Measurements from ENCODE around the gene ATR.

Gene ATR

DNA sequence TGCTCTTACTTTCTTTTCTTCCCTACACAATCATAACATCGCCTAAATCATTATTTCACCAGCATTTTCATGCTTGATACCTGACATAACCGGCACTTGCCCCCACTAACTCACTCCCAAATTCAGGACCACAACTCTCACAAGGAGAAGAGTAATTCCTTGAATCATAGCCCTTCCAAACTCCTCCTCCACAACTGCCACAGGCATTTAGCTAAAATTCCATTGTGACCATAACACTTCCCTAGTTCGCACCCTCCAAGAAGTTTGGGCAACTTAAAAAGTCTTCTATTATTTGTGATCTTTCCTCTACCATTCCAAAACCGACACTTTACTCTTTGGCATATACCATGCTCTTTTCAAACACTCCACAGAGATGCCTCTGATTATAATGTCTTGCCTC lies 71.3 kb downstream of the ATR start:
- no peak for DNase-seq

DNA sequence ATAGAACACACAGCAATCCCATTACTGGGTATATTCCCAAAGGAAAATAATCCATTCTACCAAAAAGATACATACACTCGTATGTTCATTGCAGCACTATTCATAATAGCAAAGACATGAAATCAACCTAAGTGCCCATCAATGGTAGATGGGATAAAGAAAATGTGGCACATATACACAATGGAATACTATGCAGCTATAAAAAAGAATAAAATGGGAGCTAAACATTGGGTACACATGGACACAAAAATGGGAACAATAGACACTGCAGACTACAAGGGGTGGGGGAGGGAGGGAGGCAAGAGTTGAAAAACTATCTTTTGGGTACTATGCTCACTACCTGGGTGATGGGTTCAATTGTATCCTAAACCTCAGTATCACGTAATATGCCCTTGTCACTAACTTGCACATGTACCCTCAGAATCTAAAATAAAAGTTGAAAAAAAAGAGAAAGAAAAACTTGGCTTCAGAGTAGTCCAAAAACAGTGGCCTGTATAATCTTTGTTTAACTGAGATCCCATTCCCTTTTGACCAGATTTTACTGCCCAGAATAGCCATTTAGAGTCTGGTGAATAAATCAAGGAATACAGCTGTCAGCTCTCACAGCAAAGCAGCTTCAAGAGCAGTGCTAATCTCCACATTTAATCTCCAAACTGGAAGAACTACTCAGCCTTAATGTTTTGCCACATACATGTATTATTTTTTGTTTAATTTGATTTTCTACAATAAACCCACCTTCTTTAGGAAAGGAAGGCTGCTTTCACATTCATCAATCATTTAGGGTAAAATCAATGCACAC lies 76.1 kb downstream of the ATR start:
- no peak for DNase-seq

DNA sequence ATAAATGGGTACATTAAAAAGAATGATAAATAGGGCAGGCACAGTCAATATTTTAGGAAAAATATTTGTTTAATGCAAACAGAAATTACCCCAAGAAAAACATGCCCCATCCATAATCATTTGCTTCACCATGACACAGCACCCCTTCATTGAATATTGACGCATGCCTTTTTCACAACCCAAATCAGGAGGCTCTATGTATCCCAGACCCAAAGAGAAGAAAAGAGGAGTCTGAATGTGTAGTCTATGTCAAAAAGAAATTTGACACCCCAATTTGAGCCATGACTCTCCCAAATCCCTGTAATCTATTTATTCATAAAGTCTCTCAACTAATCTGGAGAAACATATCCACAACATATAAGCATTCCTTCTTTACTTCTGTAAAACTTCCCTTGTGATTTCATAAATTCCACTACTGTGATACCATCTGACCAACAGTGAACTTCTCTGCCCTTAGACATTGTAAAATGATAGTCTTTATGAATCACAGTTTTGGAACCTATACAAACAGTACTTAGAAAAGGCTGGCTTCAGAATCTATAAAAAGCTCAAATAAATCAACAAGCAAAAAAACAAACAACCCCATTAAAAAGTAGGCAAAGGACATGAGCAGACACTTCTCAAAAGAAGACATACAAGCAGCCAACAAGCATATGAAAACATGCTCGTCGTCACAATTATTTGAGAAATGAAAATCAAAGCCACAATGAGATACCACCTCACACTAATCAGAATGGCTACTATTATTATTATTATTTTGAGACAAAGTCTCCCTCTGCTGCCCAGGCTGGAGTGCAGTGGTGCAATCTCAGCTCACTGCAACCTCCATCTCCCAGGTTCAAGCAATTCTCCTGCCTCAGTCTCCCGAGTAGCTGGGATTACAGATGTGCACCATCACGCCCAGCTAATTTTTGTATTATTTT lies 77.3 kb downstream of the ATR start:
- no peak for DNase-seq

DNA sequence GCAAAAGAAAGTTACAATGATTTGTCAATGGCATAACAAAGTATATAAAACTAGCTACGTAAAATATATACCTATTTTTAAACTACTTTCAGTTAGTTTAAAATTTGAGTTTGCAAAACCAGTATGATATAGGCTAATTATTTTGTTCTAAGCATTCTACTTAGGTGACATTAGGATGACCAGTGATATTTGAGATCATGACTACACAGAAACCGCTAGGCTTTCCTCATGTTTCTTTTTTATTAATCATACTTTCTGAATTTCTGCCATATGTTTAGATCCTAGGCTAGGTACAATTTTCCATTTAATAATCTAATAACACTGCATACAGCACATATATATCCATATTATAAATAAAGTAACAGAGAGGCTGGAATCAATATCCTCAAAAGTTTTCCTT lies 78.3 kb downstream of the ATR start:
- no peak for DNase-seq

DNA sequence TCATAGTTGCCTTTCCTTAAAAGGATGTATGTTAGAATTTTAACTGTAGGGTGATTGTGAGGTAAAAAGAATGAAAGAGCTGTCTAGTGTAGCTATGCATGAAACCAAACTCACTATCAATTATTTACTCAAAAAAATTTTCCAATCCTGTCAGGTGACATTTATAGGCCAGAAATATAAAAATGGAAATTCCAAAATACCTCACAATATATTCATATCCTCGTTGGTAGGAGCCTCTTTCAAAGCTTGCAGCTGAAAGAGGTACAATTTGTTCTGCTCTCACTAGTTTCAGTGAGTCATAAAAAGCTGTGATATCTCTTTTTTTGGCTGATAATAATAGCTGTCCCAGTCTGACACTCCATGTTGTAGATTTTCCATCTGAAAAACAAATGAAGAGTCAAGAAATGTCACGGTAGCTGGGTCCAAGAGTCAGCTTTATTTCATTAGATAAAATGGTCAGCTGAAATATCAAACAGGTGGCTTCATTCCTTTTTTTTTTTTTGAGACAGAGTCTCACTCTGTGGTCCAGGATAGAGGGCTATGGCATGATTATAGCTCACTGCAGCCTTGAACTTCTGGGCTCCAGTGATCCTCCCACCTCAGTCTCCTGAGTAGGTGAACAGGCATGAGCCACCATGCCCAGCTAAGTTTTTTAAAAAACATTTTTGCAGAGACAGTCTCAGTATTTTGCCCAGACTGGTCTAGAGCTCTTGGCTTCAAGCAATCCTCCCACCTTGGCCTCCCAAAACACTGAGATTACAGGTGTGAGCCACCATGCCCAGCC lies 79.9 kb downstream of the ATR start:
- DNase-seq, result no peak

DNA sequence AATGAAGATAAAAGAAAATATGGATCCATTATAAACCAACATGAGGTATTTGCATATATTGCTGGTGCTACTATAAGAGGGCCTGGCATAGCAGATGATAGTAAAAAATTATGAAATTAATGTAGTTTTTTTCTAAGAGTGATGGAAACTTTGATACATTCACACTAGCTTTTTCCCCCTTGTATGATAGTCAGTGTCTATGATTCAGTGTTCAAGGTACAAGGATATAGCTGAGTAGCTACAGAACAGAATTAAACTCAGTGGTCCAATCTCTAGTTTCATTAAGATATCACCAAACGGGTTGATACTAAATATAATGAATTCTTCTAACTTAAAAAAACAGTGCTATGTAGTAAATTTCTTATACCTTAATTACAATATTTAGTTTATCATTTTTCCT lies 80.8 kb downstream of the ATR start:
- DNase-seq, result no peak

DNA sequence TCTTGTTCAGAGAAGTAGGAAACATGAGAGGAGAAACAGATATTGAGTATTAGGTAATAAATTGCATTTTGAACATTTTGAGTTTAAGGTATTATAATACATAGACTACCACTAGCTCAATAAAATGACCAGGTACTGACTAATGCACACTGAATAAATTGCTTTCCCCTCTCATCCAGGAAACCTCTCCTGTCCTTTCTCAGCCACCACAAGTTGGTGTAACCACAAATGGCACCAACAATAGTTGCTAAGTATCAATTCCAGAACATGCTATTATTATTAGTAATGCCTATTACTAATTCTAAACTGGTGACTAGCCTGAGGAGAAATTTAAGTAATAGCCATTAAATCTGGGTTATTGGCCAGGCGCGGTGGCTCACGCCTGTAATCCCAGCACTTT lies 83.4 kb downstream of the ATR start:
- no peak for DNase-seq

DNA sequence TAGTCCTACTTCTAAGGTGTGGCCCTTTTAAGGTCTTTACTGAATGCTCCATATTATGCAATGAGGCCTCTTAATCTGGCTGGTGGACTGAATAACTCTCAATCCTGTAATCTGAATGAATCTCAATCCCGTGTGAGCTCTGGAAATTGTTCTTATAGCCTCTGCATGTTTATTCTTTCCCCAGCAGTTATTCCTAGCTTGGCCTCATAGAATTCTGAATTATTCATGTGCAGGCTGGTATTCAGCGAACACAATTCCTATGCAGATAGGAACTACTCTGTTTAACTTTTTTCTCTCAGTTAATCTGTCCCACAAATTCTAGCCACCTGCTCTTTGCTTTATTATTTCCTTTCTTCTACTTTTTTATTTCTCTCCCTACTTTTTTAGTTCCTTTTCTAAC lies 86.3 kb downstream of the ATR start:
- no peak for DNase-seq

DNA sequence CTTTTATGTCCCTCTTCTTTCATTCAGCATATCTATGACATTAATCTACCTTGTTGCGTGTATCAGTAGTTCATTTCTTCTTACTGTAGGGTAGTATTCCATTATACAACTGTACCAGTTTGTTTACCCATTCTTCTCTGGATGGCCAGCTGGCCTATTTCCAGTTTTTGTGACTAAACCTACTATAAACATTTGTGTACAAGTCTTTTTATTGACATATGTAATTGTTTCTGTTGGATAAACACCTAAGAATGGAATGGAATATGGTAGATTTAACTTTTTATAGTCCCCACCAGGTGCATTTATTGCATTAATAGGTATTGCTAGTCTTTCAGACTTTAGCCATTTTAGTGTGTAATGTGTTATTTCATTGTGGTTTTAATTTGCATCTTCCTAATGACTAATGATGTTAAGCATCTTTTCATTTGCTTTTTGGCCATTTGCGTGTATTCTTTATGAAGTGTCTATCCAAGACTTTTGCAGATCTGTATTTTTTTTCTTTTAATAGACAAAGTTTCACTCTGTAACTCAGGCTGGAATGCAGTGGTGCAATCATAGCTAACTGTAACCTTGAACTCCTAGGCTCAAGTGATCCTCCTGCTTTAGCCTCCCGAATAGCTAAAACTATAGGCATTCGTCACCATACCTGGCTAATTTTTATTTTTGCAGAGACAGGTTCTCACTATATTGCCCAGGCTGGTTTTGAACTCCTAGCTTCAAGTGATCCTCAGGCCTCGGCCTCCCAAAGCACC lies 88.8 kb downstream of the ATR start:
- no peak for DNase-seq

DNA sequence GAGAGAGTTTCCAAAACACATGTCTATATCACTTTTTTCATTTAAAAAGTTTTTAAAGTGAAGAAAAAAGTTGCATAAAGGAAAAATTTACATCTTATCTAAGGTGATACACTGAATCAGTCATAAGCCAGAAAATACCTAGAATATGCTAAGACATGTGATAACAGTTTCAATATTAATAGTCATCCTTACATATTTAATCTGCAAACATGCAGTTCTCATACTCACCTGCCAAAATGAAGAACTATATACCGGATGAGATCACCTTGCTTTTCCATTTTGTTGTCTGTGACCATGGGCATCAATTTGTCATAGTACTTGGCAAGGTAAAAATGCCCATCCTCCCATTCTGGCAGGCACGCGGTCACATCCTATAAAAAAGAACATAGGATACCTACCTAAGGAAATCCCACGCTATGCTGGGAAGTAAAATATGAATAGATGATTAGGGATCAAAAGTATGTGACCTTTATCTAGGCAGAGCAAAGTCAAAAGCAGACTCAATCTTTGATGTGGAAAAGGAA lies 93.6 kb downstream of the ATR start:
- DNase-seq, result no peak

DNA sequence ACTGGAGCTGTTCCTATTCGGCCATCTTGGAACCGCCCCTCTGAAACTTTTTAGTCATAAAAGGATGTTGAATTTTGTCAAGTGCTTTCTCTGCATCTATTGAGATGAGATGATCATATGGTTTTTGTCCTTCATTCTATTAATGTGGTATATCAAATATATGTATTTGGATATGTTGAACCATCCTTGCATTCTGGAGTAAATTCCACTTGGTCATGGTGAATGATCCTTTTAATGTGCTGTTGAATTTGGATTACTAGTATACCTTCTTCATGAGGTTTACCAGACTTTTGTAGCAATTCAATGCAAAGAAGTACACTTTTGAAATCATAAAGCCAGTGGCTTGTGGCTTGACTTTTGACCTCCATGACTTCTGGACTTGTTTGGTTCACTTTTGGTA lies 97.3 kb downstream of the ATR start:
- DNase-seq, result no peak

DNA sequence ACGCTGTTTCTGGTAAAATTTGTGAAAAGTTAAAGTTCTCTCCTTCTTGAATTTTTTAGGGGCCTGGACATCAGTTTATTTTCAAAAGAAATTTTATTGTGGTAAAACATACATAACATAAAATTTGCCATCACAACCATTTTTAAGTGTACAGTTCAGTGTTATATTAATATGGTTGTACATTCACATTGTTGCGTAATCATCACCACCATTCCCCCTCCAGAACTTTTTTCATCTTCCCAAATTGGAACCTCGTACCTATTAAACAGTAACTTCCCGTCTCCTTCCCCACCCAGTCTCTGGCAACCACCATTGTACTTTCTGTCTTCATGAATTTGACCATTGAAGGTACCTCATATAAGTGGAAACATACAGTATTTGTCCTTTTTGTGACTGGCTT lies 107.7 kb downstream of the ATR start:
- no peak for DNase-seq

DNA sequence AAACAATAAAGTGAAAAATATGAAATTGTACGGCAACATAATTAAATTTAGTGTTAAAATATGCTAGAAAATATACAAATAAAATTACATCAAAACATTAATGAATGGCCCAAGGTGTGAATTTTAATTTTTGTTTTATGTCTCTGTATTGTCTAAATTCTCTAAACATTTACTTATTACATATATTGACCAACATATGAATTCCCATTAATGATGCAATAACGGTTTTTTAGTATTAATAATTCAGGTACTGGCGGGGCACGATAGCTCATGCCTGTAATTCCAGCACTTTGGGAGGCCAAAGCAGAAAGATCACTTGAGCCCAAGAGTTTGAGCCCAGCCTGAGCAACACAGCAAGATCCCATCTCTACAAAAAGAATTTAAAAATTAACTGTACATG lies 110.1 kb downstream of the ATR start:
- no peak for DNase-seq

DNA sequence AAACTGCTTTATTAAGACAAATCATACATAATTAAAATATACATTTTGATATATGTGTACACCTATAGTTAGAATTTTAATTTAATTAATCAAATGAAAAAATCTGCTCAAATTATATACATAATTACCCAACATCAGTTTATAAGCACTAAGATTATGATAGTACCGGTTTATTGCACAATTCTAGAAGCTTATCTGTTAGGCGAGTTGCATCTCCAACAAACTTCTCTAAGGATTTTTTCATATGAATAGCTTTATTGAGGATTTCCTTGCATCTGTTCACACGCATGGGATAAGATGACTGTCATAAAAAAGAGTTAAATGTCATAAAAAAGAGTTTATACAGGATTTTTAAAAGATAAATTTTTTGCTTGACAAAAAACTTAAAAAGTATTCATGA lies 110.8 kb downstream of the ATR start:
- no peak for DNase-seq

DNA sequence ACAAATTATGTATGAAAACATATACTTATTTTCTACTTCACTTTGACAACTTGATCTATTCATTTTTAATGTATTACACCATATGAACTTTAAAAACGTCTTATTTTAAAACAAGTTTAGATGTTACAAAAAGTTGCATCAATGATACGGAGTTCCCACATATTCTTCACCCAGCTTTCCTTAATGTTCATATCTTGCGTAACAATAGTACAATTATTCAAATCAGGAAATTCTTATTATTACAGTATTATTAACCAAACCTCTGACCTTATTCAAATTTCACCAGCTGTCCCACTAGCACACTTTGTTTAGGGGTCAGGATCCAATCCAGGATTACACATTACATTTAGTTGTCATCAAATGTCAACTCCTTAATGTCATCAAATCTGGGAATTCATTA lies 117.8 kb downstream of the ATR start:
- no peak for DNase-seq

DNA sequence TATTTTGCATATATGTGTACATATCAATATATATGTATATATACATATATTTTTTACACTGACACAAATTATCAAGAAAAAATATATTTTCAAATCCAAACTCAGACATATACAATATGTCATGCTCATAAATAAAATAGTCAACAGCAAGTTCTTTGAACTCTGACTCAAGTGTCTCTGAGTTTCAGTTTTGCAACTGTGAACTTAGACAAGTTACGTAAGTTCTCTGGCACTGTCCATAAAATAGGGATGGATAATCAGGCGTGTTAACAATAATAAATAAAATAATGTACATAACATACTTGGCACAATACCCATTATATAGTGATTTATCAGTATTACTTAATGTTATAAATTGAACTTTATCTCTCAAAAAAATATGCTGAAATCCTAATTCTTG lies 118.6 kb downstream of the ATR start:
- DNase-seq, result no peak

DNA sequence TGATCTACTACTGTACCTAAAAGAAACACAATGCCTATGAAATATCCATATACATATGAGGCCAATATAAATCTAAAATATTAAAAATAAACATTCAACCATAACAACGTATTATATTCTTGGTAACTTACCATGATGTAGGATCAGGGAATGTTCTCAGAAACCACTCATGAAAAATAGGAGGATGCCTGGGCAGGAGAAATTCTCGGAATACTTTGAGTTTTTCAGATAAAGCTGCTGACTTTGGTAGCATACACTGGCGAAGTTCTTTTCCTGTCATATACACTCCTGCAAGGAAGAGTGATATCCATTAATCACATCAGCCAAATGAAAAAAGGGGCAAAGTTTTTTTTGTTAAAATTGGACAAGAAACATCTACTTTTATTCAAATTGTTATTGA lies 119.4 kb downstream of the ATR start:
- DNase-seq, result no peak

DNA sequence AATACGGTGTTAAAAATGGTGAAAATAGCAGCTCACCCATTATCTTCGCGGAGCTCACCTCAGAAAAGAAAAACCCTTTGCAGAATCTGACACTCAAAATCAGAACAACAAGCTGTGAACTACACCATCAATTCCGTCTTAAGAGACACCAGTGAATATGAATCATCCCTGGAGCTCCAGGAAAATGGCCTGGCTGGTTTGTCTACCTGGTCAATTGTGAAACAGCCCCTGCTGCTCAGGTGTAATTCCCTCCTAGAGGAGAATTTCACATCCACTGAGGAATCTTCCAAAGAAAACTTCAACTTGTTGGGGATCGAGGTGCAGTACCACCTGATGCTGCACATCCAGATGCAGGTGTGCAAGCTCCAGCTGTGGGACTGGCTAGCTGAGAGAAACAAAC lies 127.7 kb downstream of the ATR start:
- no peak for DNase-seq

DNA sequence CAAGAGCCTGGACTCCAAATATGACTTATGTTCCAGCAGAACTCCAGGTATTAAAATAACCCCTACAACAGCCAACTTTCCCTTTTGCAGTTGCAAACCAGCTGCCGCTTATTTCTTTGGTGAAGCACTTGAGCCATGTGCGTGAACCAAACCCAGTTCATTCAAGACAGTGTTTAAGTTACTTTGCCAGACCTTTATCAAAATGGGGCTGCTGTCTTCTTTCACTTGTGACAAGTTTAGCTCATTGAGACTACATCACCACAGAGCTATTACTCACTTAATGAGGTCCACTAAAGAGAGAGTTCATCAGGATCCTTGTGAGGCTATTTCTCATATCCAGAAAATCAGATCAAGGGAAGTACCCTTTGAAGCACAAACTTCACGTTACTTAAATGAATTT lies 128.3 kb downstream of the ATR start:
- DNase-seq, result no peak

DNA sequence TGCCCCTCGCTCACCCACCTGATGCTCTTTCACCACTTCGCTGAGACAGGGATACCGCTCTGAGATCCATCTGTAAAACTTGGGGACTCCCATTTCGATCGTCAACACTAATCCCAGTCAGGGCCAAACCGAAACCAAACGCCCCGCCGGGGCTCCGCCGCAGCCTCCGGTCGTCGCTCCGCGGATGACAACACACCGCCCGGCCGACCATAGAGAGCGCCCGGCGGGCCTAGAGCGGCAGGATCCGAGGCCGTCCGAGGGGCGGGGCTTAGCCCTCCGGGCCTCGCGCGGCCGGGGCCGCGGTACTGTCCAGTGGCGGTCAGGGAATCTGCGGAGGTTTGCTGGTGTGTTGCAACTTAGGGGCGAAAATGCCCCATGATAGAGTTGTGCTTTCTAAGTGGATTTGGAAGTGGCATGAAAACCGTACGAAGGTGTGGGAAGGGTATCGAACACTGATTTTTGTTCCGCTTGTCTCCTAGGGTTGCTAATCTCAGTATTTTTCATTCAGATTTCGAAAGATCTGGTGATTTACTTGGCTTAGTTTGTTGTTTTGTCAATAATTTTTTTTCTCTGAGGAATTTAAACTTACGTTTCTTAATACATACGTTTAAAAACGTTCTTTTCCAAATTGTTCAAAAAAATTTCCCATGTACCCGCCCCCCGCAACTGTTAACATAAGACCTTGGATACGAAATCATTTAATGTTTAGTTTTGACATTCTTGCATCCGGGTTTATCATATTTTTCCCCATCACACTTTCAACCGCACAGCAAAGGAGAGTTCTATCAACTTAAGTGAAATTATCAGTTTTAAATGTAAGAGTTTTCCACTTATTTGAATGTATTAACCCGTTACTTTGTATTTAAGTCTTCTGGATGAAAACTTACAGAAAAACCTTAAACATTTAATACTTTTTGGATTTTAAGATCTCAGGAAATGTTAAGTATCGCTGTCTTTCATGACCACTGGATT lies 130.4 kb downstream of the ATR start, which contains the start of gene XRN1:
TSS of gene XRN1 (minus strand) at position 186 of the 972 bp plus-strand sequence. CDS start at position 93, 93 bp downstream.
- peak; percentile 93 for DNase-seq

DNA sequence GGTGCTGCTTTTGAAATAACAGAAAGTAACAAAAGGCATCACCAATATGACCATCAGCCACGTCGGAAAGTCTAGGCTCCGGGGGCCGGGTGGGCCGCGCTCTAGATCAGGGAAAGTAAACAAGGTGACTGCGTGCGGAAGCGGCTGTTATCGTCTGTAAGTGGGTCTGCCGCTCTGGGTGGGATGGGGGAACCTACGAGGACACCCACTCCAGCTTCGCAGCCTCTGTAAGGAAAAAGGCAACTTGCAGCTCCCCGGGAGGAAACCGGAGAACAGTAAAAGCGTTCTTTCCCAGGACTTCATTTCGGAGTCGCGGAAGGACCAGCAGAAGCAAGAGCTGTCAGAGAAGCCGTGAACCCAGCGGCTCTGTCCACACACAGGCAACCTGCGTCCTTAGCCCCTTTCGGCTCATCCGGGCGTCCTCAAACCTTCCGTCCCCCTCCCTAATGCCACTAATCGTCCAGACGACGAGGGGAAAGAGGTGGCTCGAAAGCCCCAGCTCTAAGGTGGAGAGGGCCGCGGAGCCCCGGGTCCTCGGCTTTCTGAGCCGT lies 131.2 kb downstream of the ATR start:
- peak; percentile 36 for DNase-seq

Measured in CD4-positive, alpha-beta T cell treated with Interferon gamma for 1 hour (primary cell).